HS-5 (cell line): Measurements from ENCODE around the gene UAP1L1.
"Not testable (repeated sequence)": the region's sequence is repeated elsewhere in the genome, so short reads cannot be mapped to it uniquely, and the experiment has no call there.

Experiments used
- DNase-seq: peaks from one replicate; pipeline ENCODE4 v3.0.0-alpha.2; 2012; ENCODE audit warnings: low read depth

Gene UAP1L1, protein sequence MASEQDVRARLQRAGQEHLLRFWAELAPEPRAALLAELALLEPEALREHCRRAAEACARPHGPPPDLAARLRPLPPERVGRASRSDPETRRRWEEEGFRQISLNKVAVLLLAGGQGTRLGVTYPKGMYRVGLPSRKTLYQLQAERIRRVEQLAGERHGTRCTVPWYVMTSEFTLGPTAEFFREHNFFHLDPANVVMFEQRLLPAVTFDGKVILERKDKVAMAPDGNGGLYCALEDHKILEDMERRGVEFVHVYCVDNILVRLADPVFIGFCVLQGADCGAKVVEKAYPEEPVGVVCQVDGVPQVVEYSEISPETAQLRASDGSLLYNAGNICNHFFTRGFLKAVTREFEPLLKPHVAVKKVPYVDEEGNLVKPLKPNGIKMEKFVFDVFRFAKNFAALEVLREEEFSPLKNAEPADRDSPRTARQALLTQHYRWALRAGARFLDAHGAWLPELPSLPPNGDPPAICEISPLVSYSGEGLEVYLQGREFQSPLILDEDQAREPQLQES

DNA sequence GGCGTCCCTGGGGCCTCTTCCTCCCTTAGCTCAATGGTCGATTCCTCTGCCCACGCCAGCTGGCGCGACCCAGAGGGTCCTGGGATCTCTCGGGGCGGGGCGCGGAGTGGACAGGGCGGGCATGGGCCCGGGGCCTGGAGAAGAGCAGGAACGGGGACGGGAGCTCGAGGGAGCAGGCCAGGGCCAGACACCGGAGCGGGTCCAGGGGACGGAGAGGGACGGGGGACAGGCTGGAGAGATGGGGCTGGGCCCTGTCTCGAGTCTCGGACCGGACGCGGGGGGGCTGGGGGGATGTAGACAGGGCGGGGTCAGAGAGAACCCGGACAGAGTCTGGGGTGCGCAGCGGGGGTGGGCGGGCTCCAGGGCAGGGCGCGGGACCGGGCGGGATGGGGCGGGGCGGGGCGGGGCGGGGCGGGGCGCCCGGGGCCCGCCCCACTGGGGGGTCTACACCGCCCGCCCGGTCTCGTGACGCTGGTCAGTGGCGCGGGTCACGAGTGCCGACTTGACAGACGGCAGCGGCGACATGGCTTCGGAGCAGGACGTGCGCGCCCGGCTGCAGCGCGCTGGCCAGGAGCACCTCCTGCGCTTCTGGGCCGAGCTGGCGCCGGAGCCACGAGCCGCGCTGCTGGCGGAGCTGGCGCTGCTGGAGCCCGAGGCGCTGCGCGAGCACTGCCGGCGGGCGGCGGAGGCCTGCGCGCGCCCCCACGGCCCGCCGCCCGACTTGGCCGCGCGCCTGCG lies at the start of gene UAP1L1:
Gene UAP1L1 (plus strand): TSS at position 508 of the 738 bp plus-strand sequence. CDS start 16 bp downstream, at position 524.
- no peak for DNase-seq

- no peak for DNase-seq
Observed at GRCh38 chr9:137028263-137029057, 48.9 kb upstream of the UAP1L1 start.

- no peak for DNase-seq
Observed at GRCh38 chr9:137029058-137029936, 48.0 kb upstream of the UAP1L1 start.

DNA sequence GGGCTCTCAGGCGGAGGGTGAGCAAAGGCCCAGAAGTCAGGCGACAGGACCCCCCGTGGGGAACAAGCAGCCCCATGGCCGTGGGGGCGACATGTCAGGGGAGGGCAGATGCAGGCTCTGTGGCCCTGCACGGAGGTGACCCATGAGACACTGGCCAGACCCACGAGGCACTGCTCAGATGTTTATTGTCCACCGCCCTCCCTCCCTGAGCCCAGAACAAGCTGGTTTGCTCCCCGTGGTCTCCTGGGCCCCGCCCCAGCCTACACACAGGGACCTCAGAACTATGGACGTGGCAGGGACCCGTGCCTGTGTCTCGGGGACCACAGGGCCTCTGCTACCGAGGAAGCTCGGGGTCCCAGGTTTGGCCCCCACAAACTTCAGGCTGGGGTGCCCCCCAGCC lies 47.3 kb upstream of the UAP1L1 start:
- no peak for DNase-seq

DNA sequence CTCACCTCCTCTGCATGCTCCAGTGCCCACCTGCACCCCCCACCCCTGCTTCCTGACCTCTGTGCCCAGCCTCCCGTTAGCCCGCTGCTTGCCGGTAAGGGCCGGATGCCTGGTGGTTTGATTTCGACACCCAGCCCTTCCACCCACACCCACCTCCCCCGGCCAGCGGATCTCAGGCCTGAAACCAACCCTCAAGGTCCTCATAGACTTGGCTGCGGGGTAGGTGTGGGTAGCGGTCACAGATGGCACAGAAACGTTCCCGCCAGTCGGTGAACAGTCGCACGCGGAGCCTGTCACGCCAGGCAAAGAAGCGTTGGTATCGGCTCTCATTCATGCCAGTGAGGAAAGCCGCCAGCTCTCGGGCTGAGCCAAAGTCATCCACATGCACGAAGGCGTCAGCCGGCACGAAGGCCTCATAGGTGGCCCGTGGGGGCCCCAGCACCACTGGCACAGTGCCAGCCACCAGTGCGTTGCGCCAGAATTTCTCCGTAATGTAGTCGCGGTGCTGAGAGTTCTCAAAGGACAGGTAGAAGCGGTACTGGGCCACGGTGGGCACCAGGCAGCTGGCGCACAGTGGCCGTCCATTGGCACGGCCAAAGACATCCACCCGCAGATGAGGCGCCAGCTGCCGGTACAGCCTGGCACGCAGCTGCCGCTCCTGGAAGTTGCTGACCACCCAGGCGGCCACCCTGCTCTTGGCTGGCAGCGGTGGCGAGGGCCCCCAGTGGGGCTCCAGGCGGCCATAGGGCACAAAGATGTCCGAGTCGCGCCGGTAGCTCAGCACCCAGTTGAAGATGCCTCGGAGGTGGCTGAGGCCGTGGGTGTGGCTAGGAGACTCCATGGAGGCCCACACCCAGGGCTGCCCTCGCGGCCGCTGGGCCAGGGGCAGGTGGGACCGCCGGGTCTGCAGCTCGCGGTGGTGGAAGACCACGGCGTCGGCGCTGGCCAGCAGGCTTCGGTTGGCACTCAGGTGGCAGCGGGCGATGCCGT lies 46.5 kb upstream of the UAP1L1 start:
- DNase-seq, result no peak

DNA sequence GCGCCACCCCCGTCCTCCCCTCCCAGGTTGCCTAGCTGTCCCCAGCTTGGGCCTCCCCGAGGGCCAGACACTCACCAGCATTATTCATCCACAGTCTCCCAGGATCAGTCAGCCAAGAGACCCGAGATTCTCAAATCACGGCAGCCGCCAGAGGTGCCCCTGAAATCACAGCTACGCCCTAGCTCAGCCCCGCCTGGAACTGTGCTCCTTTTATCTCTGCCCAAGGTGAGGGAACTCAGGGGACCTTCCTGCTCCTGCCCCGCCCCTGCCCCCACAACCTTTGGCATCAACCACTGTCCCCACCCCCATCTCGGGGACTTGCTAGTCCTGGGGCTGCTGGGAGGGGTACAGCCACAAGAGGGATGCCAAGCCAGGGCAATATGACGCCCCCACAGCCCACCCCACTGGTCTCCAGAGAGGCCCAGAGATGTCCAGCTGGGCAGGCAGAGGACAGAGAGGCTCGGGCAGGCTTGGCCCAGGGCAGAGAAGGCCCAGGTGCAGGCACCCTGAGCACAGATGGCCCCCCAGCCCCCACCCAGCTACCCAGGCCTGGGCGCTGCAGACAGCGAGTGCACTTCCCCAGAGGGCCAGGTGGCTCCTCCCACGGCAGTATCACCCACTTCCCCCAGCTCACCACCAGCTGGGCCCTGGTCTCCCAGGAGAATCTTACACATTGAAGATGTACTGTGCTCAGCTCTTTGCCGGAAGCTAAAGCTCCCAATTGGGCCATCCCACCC lies 45.2 kb upstream of the UAP1L1 start, which contains the start of gene FUT7:
Gene FUT7 (minus strand): TSS at position 185 of the 737 bp plus-strand sequence. CDS start 97 bp downstream, at position 88.
- DNase-seq, result no peak

GRCh38 chr9:137032858-137033257 lies 44.5 kb upstream of the UAP1L1 start:
- no peak for DNase-seq

- not testable (repeated sequence) for DNase-seq
Observed at GRCh38 chr9:137033481-137033880, 43.8 kb upstream of the UAP1L1 start.

GRCh38 chr9:137034039-137034708 lies 43.1 kb upstream of the UAP1L1 start:
- DNase-seq, result no peak

DNA sequence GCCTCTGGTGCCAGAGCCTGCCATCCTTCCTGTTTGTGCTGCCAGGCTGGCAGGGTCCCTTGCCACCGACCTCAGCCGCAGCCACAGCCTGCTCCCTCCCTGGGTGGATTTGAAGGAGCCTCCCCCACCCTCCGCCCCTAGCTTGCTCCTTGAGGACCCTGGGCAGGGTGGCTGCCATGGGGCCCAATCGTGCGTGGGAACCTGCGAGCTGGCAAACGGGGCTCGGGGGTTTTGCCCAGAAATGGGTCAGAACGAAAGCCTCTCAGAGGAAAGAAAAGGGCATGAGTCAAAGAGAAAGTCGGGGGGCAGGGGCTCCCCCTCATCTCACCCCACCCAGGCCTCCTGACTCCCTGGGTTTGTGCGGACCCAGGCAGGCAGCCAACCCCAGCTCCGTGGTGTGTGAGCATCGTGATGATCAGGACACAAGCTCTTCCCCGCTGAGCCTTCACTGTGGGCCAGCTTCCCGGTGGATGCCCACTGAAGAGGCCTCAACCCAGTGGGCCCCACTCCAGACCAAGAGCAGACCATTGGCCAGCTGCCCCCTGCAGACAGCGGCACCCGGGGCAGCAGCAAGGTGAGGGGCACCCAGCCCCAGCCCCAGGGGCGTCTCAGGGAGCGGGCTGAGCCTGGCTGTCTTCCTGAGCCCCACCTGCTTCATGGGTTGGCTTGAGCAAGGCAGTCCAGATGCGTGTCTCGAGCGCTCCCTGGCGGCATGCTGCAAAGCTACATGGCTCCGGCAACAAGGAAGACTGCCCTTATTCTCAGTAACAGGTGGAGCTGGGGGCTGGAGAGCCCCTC lies 42.4 kb upstream of the UAP1L1 start:
- no peak for DNase-seq

GRCh38 chr9:137035507-137035834 lies 41.8 kb upstream of the UAP1L1 start:
- DNase-seq, result no peak

GRCh38 chr9:137035937-137036336 lies 41.4 kb upstream of the UAP1L1 start:
- DNase-seq, result no peak

DNA sequence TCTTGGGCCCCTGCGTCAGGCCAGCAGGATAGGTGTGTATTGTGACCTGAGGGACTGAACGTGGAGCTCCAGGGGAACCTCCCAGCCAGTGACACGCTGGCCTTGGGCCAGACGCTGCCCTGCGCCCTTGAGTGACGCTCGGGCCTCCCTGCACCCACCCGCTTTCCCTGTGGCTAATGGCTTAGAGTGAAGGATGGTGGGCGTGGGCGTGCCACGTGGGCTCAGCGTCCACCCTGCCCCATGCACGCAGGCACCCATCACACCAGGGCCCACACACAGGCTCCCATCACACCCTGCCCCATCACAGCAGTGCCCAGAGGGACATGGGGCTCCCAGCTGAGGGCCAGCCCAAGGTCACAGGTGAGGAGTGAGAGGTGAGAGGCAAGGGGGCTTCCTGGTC lies 40.3 kb upstream of the UAP1L1 start:
- DNase-seq, result no peak

DNA sequence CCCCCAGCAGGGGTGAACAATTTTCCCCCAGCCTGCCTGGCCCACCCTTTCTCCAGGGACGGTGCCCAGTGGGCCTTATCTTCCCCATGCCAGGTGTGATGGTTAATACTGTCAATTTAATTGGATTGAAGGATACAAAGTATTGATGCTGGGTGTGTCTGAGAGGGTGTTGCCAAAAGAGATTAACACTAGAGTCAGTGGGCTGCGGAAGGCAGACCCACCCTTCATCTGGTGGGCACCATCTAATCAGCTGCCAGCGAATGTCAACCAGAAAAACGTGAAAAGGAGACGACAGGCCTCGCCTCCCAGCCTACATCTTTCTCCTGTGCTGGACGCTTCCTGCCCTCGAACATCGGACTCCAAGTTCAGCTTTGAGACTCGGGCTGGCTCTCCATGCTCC lies 39.8 kb upstream of the UAP1L1 start:
- no peak for DNase-seq

- no peak for DNase-seq
Observed at GRCh38 chr9:137038916-137039315, 38.4 kb upstream of the UAP1L1 start.

- DNase-seq, result no peak
Observed at GRCh38 chr9:137039611-137040366, 37.5 kb upstream of the UAP1L1 start.

GRCh38 chr9:137040568-137040967 lies 36.7 kb upstream of the UAP1L1 start:
- DNase-seq, result no peak
